Stimulated activated CD8-positive, alpha-beta memory T cell treated with anti-CD3 and anti-CD28 coated beads, Interleukin-7, amount 100 ng/mL, for 48 hours (primary cell): ENCODE measurements around the gene METTL17.
A peak's percentile ranks its signal among the peaks of the same experiment; 100 is the strongest.
"Not testable (repeated sequence)": the region's sequence is repeated elsewhere in the genome, so short reads cannot be mapped to it uniquely, and the experiment has no call there.

Source experiments
- DNase-seq, 2 donors: peaks; one replicate each; pipeline ENCODE4 v3.0.0-alpha.2; 2020; ENCODE audit warnings: low read depth in 1 of 2; ENCODE audit errors: extremely low read depth in 1 of 2

METTL17 gene, protein sequence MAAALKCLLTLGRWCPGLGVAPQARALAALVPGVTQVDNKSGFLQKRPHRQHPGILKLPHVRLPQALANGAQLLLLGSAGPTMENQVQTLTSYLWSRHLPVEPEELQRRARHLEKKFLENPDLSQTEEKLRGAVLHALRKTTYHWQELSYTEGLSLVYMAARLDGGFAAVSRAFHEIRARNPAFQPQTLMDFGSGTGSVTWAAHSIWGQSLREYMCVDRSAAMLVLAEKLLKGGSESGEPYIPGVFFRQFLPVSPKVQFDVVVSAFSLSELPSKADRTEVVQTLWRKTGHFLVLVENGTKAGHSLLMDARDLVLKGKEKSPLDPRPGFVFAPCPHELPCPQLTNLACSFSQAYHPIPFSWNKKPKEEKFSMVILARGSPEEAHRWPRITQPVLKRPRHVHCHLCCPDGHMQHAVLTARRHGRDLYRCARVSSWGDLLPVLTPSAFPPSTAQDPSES

GRCh38 chr14:20989787-20990600, at the start of gene METTL17:
TSS of gene METTL17 (plus strand) at chr14:20989980. CDS start at chr14:20990003, 23 bp downstream.
- peak; percentile 68 to 88 for DNase-seq

GRCh38 chr14:20945146-20945545, 44.6 kb upstream of the METTL17 start:
- not testable (repeated sequence) for DNase-seq

DNA sequence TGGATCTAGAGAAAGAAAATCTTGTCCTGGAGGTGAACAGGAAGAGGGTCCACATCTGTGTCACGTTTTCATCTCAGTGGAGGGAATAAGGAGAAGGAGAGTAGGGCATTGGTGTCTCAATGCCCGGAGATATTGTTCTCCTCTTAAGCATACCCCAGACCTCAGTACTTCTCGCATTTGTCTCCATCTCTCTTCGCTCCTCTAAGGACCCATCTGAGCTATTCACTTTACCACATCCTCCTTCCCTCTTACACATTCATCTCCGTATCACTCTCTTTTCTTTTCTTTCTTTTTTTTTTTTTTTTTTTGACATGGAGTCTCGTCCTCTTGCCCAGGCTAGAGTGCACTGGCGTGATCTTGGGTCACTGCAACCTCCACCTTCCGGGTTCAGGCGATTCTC, 43.1 kb upstream of the METTL17 start:
- DNase-seq = not testable (repeated sequence)

- not testable (repeated sequence) for DNase-seq
Observed at GRCh38 chr14:20954736-20955537, 34.8 kb upstream of the METTL17 start, which contains the start of gene RNASE2. TSS of gene RNASE2 (plus strand) at chr14:20955487. CDS start at chr14:20955772, 285 bp downstream.

- DNase-seq = not testable (repeated sequence)
Observed at GRCh38 chr14:20955538-20955873, 34.3 kb upstream of the METTL17 start.

DNA sequence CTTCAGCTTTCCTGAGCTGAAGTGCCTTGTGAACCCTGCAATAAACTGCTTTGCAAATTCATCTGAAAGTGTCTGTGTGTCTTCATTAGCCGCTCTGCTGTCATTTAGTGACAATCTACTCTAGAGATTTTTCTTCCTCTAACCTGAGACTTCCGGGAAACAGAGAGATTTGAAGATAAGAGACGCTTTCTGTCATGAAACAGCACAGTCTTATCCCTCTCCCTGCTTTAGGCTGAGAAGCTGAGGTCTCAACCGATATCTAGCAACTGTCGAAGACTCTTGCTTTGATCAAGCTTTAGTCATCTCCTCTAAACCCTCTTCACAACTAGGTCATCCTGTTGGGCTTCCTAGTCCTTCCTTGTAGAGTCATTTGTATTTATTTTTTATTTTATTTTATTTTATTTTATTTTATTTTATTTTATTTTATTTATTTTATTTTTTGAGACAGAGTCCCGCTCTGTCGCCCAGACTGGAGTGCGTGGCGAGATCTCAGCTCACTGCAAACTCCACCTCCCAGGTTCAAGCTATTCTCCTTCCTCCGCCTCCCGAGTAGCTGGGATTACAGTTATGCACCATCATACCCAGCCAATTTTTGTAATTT, 33.3 kb upstream of the METTL17 start:
- DNase-seq = no peak

GRCh38 chr14:20958946-20959345, 30.8 kb upstream of the METTL17 start:
- not testable (repeated sequence) for DNase-seq

DNA sequence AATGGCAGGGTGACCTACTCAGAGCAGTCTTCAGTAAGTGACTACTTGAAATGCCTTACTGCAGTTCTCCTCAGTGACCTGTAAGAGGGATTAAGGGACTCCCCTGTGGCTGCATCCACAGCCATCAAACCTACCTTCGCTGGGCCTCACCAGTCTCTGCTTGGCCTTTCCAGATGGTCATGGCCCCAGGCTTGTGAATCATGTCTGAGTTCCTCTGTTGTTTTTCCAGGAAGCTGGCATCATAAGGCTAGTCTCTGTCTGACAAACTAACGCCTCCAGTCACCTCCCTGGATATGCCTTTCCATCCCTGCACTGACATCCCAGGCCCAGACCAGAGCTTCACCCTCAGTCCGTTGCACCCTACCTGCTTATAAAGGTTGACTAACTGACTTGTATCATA, 20.4 kb upstream of the METTL17 start:
- no peak for DNase-seq

GRCh38 chr14:20970647-20970982, 19.2 kb upstream of the METTL17 start:
- DNase-seq = no peak

- peak; percentile 57 to 61 for DNase-seq
Observed at GRCh38 chr14:20970983-20971704, 18.6 kb upstream of the METTL17 start.

DNA sequence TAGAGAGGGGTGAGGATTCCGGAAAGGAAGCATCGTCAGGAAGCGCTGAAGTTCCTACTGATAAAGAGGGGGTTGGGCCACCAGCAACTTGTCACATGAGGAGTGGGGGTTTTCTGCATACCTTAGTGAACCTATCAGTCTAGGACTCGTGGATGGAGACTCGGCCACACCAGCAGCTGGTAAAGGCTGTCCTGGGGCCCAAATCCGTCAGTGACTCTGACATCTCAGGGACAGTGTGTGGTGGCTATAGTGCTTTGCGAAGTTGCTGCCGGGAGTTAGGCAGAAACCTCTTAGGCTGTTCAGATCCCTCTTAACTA, 18.1 kb upstream of the METTL17 start:
- no peak for DNase-seq

GRCh38 chr14:20973501-20973900, 16.3 kb upstream of the METTL17 start:
- DNase-seq = no peak

DNA sequence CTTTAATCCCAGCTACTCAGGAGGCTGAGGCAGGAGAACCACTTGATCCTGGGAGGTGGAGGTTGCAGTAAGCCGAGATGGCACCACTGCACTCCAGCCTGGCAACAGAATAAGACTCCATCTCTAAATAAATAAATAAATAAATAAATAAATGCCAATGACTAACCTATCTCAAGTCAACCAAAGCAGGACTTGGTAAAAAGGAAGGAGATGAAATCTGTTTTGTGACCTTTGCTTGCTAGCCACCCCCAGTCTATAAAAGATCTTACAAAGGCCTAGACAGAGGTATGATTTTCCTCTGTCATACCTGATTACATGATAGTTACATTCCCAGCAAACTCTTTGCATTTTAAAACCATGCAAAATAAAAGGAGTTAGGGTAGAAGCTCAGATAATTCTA, 13.5 kb upstream of the METTL17 start:
- DNase-seq = no peak

DNA sequence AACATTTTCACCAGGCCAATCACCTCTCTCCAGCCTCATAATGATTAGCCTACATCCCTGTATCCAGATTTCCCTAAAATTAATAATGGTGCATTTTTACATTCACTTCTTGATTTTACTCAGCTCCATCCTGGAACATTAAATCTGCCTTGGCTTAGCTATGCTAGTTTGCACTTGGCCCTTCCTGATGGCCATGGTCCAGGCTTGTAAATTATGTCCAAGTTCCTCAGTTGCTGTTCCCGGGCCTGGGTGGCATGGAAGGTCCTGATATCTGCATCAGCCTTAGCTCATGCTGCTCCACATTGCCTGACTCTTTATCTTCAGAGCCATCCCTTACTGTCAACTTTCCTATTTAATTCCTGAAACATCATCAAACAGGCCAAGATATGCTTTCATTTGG, 11.1 kb upstream of the METTL17 start:
- no peak for DNase-seq

DNA sequence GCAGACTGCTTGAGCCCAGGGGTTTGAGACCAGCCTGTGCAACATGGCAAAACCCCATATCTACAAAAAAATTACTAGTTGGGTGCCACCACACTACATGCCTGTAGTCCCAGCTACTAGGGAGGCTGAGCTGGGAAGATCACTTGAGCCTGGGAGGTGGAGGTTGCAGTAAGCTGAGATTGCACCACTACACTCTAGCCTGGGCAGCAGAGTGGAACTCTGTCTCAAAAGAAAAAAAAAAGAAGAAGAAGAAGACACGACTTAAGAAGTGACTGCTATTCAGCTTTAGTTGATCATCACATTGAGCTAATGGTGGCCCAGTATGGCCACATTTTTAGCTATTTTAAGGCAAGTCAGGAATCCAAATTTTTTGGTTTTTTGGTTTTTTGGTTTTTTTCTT, 8.9 kb upstream of the METTL17 start:
- DNase-seq = no peak

DNA sequence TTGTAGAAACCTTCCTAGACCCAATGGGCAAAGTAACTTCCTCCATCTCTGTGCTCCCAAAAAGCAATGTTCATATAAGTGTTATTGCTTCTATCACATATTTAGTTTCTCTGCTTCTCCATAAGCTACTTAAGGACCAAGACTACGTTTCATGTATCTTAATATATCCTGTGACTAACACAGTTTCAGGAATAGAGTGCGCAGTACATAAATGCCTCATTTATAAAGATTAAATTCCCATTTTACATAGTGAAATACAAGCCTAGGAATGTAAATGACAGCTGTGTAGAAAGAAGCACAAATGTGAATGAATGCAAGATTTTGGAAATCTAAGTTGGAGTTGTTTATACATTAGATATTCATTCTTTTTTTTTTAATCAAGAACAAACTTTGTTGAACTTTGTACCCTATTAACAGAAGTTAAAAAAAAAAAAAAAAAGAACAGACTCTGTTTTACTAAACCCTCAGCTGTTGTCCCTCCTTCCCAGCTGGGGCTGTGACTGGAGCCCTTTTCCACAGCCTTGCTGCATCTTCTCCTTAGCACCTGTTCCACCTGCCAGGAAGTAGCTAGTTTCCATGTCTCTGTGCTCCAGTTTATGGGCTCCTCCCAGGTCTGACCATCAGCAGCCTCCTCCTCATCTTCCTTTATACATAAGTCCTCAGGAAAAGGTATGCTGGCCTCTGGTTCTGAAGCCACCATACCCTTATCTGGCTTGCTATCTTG, 7.0 kb upstream of the METTL17 start:
- no peak for DNase-seq

DNA sequence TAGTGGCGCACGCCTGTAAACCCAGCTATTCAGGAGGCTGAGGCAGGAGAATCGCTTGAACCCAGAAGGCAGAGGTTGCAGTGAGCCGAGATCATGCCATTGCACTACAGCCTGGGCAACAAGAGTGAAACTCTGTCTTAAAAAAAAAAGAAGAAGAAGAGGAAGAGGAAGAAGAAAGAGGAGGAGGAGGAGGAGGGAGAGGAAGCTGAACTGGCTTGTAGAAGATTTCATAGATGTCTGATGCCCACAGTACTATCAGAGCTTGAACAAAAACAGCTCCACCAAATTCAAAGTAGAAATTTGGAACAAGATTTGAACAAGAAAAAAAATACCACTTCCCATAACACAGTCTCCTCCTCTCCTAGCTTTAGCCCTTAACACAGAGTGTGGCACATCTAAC, 4.1 kb upstream of the METTL17 start:
- DNase-seq = not testable (repeated sequence)

DNA sequence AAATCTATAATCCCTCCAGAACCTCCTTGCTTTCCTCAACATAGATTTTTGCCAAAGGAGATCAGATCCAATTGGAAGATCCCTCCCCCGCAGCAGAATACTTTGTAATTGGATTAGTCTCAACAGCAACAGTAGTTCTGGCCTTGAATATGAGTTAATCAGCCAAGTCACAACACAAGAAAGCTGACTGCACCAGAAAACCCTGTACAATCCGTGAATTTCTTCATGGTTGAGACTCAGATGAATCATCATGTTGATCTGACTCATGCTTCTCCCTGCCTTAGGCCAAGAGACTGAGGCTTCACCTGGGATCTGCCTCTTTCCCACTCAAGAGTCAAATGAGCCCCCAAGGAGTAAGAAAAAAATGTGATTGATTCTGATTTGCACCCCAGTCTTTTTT, 3.0 kb upstream of the METTL17 start:
- no peak for DNase-seq

- no peak for DNase-seq
Observed at GRCh38 chr14:20988717-20989470, 886 bp upstream of the METTL17 start.
